Panc1 (cell line): ENCODE results near the gene EXOC3L4.

Experiments used
- POLR2AphosphoS5 ChIP-seq: IDR thresholded peaks from 2 replicates; pipeline ENCODE4 v1.6.1; 2012; ENCODE audit warnings: mild to moderate bottlenecking, low read depth, low read length, moderate library complexity
- TF ChIP-seq, protein P1 (sequence below): fragments of 450-650 bp; IDR thresholded peaks from 2 replicates; pipeline ENCODE4 v1.5.1; 2017; ENCODE audit warnings: mild to moderate bottlenecking

DNA sequence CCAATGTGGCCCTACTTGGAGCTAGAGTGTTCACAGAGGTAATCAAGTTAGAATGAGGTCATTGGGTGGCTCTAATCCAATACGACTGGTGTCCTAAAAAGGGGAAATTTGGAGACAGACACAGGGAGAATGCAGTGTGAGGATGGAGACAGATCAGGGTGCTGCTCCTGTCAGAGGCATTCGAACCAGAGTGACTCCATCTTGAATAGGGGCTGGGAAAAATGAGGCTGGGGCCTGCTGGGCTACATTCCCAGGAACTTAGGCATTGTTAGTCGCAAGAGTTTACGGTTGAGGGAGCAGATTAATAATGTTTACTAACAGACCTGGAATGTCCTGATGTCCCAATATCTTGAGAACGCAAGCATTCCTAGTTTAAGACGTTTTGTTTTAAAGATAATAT lies 49.0 kb downstream of the EXOC3L4 start:
- TF ChIP-seq, protein P1, sequence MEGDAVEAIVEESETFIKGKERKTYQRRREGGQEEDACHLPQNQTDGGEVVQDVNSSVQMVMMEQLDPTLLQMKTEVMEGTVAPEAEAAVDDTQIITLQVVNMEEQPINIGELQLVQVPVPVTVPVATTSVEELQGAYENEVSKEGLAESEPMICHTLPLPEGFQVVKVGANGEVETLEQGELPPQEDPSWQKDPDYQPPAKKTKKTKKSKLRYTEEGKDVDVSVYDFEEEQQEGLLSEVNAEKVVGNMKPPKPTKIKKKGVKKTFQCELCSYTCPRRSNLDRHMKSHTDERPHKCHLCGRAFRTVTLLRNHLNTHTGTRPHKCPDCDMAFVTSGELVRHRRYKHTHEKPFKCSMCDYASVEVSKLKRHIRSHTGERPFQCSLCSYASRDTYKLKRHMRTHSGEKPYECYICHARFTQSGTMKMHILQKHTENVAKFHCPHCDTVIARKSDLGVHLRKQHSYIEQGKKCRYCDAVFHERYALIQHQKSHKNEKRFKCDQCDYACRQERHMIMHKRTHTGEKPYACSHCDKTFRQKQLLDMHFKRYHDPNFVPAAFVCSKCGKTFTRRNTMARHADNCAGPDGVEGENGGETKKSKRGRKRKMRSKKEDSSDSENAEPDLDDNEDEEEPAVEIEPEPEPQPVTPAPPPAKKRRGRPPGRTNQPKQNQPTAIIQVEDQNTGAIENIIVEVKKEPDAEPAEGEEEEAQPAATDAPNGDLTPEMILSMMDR: no peak
- no peak for TF ChIP-seq POLR2AphosphoS5
